SK-N-SH (cell line): Measurements from ENCODE around the gene MAGI3. TPM values are rescaled to one million over a fixed set of nuclear protein-coding genes. Genes with fewer than 3 reads are reported as not detected.

Experiments
- CTCF ChIA-PET: fragments of 300-600, 350-600 bp; formaldehyde crosslinking; extraction: SDS; loops from one replicate; lab custom pipeline; 2021; lab: Yijun Ruan, JAX
- POLR2A ChIA-PET: fragments of 350-600 bp; sonication (Branson Sonifier 250); formaldehyde crosslinking; extraction: SDS; loops from one replicate; lab custom pipeline; 2020; ENCODE audit warnings: antibody characterized with exemption, inconsistent platforms; lab: Yijun Ruan, JAX
- DNase-seq: peaks from one replicate; pipeline ENCODE4 v3.0.0; 2012
- H2AFZ ChIP-seq: fragments of 200-600 bp; sonication (generic); 2 replicates; pipeline ENCODE4 v1.8.1; 2016; ENCODE audit warnings: antibody characterized with exemption, mild to moderate bottlenecking, low read depth
- H3F3A ChIP-seq: fragments of 200-600 bp; sonication (generic); replicated peaks from 2 replicates; pipeline ENCODE3; 2016; ENCODE audit warnings: antibody characterized with exemption, mild to moderate bottlenecking; ENCODE audit not compliant: insufficient read depth
- H3K27ac ChIP-seq, 2 experiments: fragments of 200-500 bp in 1 of 2; fragments of 200-600 bp in 1 of 2; sonication (Bioruptor generic) in 1 of 2; sonication (generic), shearing (Covaris generic) in 1 of 2; 2 replicates each; pipeline versions ENCODE4 v1.5.1 to v1.6.1; 2014 to 2016; ENCODE audit warnings: low read depth in 2 of 2, inconsistent platforms in 1 of 2, low read length in 1 of 2, mild to moderate bottlenecking in 1 of 2, mixed read lengths in 1 of 2
- H3K27me3 ChIP-seq: fragments of 200-600 bp; sonication (generic), shearing (Covaris generic); 2 replicates; pipeline ENCODE4 v1.6.1; 2016; ENCODE audit warnings: mixed run types; ENCODE audit not compliant: insufficient read depth
- H3K36me3 ChIP-seq, 2 experiments: fragments of 200-500 bp in 1 of 2; fragments of 200-600 bp in 1 of 2; sonication (Bioruptor generic) in 1 of 2; sonication (generic) in 1 of 2; replicated peaks in 1 of 2; 2 replicates each; pipeline versions ENCODE3 to v1.5.1; 2014 to 2016; ENCODE audit warnings: low read length in 1 of 2, mild to moderate bottlenecking in 1 of 2; ENCODE audit not compliant: insufficient read depth in 2 of 2, control insufficient read depth in 1 of 2
- H3K4me1 ChIP-seq, 2 experiments: fragments of 200-500 bp in 1 of 2; fragments of 200-600 bp in 1 of 2; sonication (Bioruptor generic) in 1 of 2; sonication (generic), shearing (Covaris generic) in 1 of 2; 2 replicates each; pipeline versions ENCODE4 v1.5.1 to v1.6.1; 2014 to 2016; ENCODE audit warnings: low read depth in 1 of 2, low read length in 1 of 2, mixed run types in 1 of 2; ENCODE audit not compliant: insufficient read depth in 2 of 2, control insufficient read depth in 1 of 2
- H3K4me2 ChIP-seq: fragments of 200-600 bp; sonication (generic), shearing (Covaris generic); 2 replicates; pipeline ENCODE4 v1.6.1; 2017; ENCODE audit warnings: mixed run types
- H3K4me3 ChIP-seq, 2 experiments: fragments of 200-500 bp in 1 of 2; fragments of 200-600 bp in 1 of 2; sonication (Bioruptor generic) in 1 of 2; sonication (generic), shearing (Covaris generic) in 1 of 2; 2 replicates each; pipeline versions ENCODE4 v1.5.1 to v1.8.1; 2014 to 2016; ENCODE audit warnings: low read depth in 2 of 2, inconsistent platforms in 1 of 2, low read length in 1 of 2, mild to moderate bottlenecking in 1 of 2, mixed read lengths in 1 of 2, moderate library complexity in 1 of 2
- H3K79me2 ChIP-seq: fragments of 200-600 bp; sonication (generic); 2 replicates; pipeline ENCODE4 v1.8.1; 2017; ENCODE audit warnings: mild to moderate bottlenecking; ENCODE audit not compliant: insufficient read depth
- H3K9ac ChIP-seq: fragments of 200-600 bp; sonication (generic); 2 replicates; pipeline ENCODE4 v1.6.1; 2017; ENCODE audit warnings: mixed run types
- H3K9me2 ChIP-seq: fragments of 200-600 bp; sonication (generic); 2 replicates; pipeline ENCODE4 v1.6.1; 2017; ENCODE audit warnings: mixed run types
- H3K9me3 ChIP-seq: fragments of 200-600 bp; sonication (generic); 2 replicates; pipeline ENCODE4 v1.6.1; 2017; ENCODE audit warnings: mixed run types, mild to moderate bottlenecking, moderate library complexity
- H4K20me1 ChIP-seq: fragments of 200-600 bp; sonication (generic); 2 replicates; pipeline ENCODE4 v1.6.1; 2017; ENCODE audit warnings: mild to moderate bottlenecking, mixed run types; ENCODE audit not compliant: insufficient read depth
- CHD2 ChIP-seq: fragments of 150-350 bp; IDR thresholded peaks from 2 replicates; pipeline ENCODE4 v1.6.1; 2018; ENCODE audit warnings: low read length; ENCODE audit not compliant: partially characterized antibody
- ELF1 ChIP-seq: IDR thresholded peaks from 2 replicates; pipeline ENCODE4 v1.4.0; 2012
- EZH2phosphoT487 ChIP-seq: fragments of 200-600 bp; sonication (generic); IDR thresholded peaks from 2 replicates; pipeline ENCODE4 v1.6.1; 2017; ENCODE audit warnings: low read depth, mixed run types, mild to moderate bottlenecking, antibody characterized with exemption, moderate library complexity, borderline replicate concordance
- FOSL2 ChIP-seq: IDR thresholded peaks from 2 replicates; pipeline ENCODE4 v1.4.0; 2012; ENCODE audit warnings: low read depth, mild to moderate bottlenecking, moderate library complexity, borderline replicate concordance
- FOXM1 ChIP-seq: IDR thresholded peaks from 2 replicates; pipeline ENCODE4 v1.4.0; 2012; ENCODE audit warnings: low read depth, mild to moderate bottlenecking
- GATA2 ChIP-seq: sonication (generic); formaldehyde crosslinking; IDR thresholded peaks from 2 replicates; pipeline ENCODE4 v1.5.0; 2020; ENCODE audit warnings: mild to moderate bottlenecking, missing genetic modification reagents
- MEF2A ChIP-seq: IDR thresholded peaks from 2 replicates; pipeline ENCODE4 v1.4.0; 2012; ENCODE audit warnings: low read depth, borderline replicate concordance
- NRF1 ChIP-seq: IDR thresholded peaks from 2 replicates; pipeline ENCODE4 v1.6.1; 2012; ENCODE audit warnings: low read depth, mild to moderate bottlenecking, low read length
- POLR2AphosphoS5 ChIP-seq: IDR thresholded peaks from 2 replicates; pipeline ENCODE4 v1.6.1; 2012; ENCODE audit warnings: low read depth, low read length
- RCOR1 ChIP-seq: fragments of 150-350 bp; IDR thresholded peaks from 2 replicates; pipeline ENCODE4 v1.6.1; 2017; ENCODE audit warnings: antibody characterized with exemption, low read length
- RFX5 ChIP-seq: IDR thresholded peaks from 2 replicates; pipeline ENCODE4 v1.6.1; 2012; ENCODE audit warnings: mild to moderate bottlenecking, improper control_type of control experiment, low read length
- SMC3 ChIP-seq: IDR thresholded peaks from 2 replicates; pipeline ENCODE4 v1.6.1; 2012; ENCODE audit warnings: low read depth, low read length, improper control_type of control experiment
- TAF1 ChIP-seq: IDR thresholded peaks from 2 replicates; pipeline ENCODE4 v1.6.1; 2012; ENCODE audit warnings: low read depth, mild to moderate bottlenecking, low read length, moderate library complexity, borderline replicate concordance
- TEAD4 ChIP-seq: IDR thresholded peaks from 2 replicates; pipeline ENCODE4 v1.4.0; 2012; ENCODE audit warnings: mild to moderate bottlenecking, borderline replicate concordance; ENCODE audit not compliant: insufficient read depth
- WGBS: methylation state at CpG from one replicate; pipeline ENCODE4 v1.1.6; 2017; ENCODE audit warnings: low lambda C conversion rate; 5-methylcytosine and 5-hydroxymethylcytosine counted together
- polyA plus RNA-seq, 3 experiments: library from polyadenylated mRNA; depleted of rRNA; stranded (reverse); fragments of >200 nt; gene quantifications; 2 replicates each; pipeline ENCODE4 v1.2.3, GENCODE V29; 2012
- TF ChIP-seq, protein P1 (sequence below): fragments of 150-350 bp; IDR thresholded peaks from 2 replicates; pipeline ENCODE4 v1.6.1; 2016; ENCODE audit warnings: mild to moderate bottlenecking, low read depth, low read length
- TF ChIP-seq, protein P2 (sequence below): IDR thresholded peaks from 2 replicates; pipeline ENCODE4 v1.4.0; 2012; ENCODE audit warnings: low read depth, borderline replicate concordance
- TF ChIP-seq, protein P3 (sequence below): IDR thresholded peaks from 2 replicates; pipeline ENCODE4 v1.6.1; 2012; ENCODE audit warnings: mild to moderate bottlenecking, low read depth, low read length, moderate library complexity
- TF ChIP-seq, protein P4 (sequence below): IDR thresholded peaks from 2 replicates; pipeline ENCODE4 v1.4.0; 2012; ENCODE audit warnings: low read depth

MAGI3 gene
- polyA plus RNA-seq, 1 of the 3 experiments (the other 2 are of a cell fraction) = 2.9 TPM

DNA sequence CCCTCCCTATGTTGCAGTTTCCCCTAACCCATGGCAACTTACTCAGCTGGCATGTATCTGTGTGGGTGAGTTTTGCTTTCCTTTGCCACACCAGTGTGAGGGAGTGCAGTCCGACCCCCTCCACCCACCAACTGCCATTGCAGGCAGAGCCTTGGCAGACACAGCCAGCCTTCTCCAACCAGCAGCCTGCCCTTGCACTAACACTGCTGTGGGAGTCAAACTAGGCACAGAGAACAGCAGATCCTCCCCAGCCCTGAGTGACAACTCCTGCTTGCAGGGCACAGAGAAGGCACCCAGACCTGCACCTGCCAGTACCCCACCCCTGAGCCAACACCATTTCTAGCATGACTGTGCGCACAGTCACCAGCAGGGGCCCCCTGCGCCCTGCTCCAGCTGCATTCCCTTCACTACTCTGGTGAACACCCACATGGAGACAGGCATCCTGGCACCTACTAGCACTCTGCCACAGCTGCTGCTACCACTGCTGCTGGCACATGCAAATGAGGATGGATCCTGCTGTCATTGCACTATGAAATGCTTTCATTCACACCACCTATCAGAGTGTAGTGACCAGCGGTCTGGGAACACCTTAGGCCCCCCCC is 98.4 kb downstream of the MAGI3 start:
- Histone ChIP-seq H3K9me3 (peaks cover 9% of the 10 kb centered on the region; the same call in 1 of the 2 replicates), H3K4me3 (no peak overlapping the region), H3K9me2 (no peaks in the 10 kb centered on the region), H3K4me1 (no peaks in the 10 kb centered on the region), H2AFZ (no peak overlapping the region), H3K9ac (no peak overlapping the region), H3F3A (no peaks in the 10 kb centered on the region), H3K27ac (no peak overlapping the region), H4K20me1 (no peaks in the 10 kb centered on the region), H3K4me2 (no peak overlapping the region), H3K27me3 (no peaks in the 10 kb centered on the region), H3K36me3 (peaks cover 0 to 9% of the 10 kb centered on the region in 2 experiments), H3K79me2 (peaks cover 48% of the 10 kb centered on the region)
- ChIA-PET CTCF (no interaction called here), POLR2A (no interaction called here)
- DNase-seq = no peak
- TF ChIP-seq RFX5 (no peak), CHD2 (no peak), POLR2AphosphoS5 (no peak), FOSL2 (no peak), GATA2 (CRISPR knock-in tag) (no peak), MEF2A (no peak), TEAD4 (no peak), RCOR1 (no peak), TAF1 (no peak), EZH2phosphoT487 (no peak), FOXM1 (no peak), ELF1 (no peak), NRF1 (no peak), SMC3 (no peak)
- TF ChIP-seq, protein P1, sequence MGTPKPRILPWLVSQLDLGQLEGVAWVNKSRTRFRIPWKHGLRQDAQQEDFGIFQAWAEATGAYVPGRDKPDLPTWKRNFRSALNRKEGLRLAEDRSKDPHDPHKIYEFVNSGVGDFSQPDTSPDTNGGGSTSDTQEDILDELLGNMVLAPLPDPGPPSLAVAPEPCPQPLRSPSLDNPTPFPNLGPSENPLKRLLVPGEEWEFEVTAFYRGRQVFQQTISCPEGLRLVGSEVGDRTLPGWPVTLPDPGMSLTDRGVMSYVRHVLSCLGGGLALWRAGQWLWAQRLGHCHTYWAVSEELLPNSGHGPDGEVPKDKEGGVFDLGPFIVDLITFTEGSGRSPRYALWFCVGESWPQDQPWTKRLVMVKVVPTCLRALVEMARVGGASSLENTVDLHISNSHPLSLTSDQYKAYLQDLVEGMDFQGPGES = no peak
- TF ChIP-seq, protein P2, sequence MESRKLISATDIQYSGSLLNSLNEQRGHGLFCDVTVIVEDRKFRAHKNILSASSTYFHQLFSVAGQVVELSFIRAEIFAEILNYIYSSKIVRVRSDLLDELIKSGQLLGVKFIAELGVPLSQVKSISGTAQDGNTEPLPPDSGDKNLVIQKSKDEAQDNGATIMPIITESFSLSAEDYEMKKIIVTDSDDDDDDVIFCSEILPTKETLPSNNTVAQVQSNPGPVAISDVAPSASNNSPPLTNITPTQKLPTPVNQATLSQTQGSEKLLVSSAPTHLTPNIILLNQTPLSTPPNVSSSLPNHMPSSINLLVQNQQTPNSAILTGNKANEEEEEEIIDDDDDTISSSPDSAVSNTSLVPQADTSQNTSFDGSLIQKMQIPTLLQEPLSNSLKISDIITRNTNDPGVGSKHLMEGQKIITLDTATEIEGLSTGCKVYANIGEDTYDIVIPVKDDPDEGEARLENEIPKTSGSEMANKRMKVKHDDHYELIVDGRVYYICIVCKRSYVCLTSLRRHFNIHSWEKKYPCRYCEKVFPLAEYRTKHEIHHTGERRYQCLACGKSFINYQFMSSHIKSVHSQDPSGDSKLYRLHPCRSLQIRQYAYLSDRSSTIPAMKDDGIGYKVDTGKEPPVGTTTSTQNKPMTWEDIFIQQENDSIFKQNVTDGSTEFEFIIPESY = no peak
- TF ChIP-seq, protein P3, sequence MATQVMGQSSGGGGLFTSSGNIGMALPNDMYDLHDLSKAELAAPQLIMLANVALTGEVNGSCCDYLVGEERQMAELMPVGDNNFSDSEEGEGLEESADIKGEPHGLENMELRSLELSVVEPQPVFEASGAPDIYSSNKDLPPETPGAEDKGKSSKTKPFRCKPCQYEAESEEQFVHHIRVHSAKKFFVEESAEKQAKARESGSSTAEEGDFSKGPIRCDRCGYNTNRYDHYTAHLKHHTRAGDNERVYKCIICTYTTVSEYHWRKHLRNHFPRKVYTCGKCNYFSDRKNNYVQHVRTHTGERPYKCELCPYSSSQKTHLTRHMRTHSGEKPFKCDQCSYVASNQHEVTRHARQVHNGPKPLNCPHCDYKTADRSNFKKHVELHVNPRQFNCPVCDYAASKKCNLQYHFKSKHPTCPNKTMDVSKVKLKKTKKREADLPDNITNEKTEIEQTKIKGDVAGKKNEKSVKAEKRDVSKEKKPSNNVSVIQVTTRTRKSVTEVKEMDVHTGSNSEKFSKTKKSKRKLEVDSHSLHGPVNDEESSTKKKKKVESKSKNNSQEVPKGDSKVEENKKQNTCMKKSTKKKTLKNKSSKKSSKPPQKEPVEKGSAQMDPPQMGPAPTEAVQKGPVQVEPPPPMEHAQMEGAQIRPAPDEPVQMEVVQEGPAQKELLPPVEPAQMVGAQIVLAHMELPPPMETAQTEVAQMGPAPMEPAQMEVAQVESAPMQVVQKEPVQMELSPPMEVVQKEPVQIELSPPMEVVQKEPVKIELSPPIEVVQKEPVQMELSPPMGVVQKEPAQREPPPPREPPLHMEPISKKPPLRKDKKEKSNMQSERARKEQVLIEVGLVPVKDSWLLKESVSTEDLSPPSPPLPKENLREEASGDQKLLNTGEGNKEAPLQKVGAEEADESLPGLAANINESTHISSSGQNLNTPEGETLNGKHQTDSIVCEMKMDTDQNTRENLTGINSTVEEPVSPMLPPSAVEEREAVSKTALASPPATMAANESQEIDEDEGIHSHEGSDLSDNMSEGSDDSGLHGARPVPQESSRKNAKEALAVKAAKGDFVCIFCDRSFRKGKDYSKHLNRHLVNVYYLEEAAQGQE = no peak
- TF ChIP-seq, protein P4, sequence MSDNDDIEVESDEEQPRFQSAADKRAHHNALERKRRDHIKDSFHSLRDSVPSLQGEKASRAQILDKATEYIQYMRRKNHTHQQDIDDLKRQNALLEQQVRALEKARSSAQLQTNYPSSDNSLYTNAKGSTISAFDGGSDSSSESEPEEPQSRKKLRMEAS = no peak
- WGBS = 97% methylated on average over 3 of the region's 4 CpGs
